HEK293 (cell line): ENCODE measurements around the gene MOGAT3.

ENCODE experiments used
- BCL6B ChIP-seq: fragments of 450-650 bp; formaldehyde crosslinking; IDR thresholded peaks from 2 replicates; pipeline ENCODE4 v1.5.1; 2017; ENCODE audit warnings: missing biosample characterization, missing genetic modification characterization
- CTCF ChIP-seq: fragments of 450-650 bp; formaldehyde crosslinking; IDR thresholded peaks from 2 replicates; pipeline ENCODE4 v1.5.1; 2016; ENCODE audit warnings: missing biosample characterization, missing genetic modification characterization
- GLI4 ChIP-seq: fragments of 450-650 bp; formaldehyde crosslinking; IDR thresholded peaks from 2 replicates; pipeline ENCODE4 v1.5.1; 2016; ENCODE audit warnings: missing biosample characterization, missing genetic modification characterization
- HIC1 ChIP-seq: fragments of 450-650 bp; formaldehyde crosslinking; IDR thresholded peaks from 2 replicates; pipeline ENCODE4 v1.5.1; 2016; ENCODE audit warnings: missing biosample characterization, missing genetic modification characterization
- HOXA7 ChIP-seq: sonication (generic); formaldehyde crosslinking; IDR thresholded peaks from 2 replicates; pipeline ENCODE4 v1.8.1; 2022; ENCODE audit warnings: missing genetic modification reagents, borderline replicate concordance
- HOXD13 ChIP-seq: sonication (generic); formaldehyde crosslinking; IDR thresholded peaks from 2 replicates; pipeline ENCODE4 v1.8.0; 2022; ENCODE audit warnings: missing genetic modification reagents, borderline replicate concordance
- MYNN ChIP-seq: fragments of 450-650 bp; formaldehyde crosslinking; IDR thresholded peaks from 2 replicates; pipeline ENCODE4 v1.5.1; 2016; ENCODE audit warnings: missing biosample characterization, missing genetic modification characterization, borderline replicate concordance
- RBAK ChIP-seq: fragments of 450-650 bp; formaldehyde crosslinking; IDR thresholded peaks from 2 replicates; pipeline ENCODE4 v1.5.1; 2016; ENCODE audit warnings: missing biosample characterization, missing genetic modification characterization
- SETDB1 ChIP-seq: IDR thresholded peaks from one replicate; pipeline ENCODE4 v1.6.1; 2017; ENCODE audit warnings: mild to moderate bottlenecking, low read length, moderate library complexity, mixed read lengths; ENCODE audit not compliant: insufficient read length
- TRIM28 ChIP-seq: IDR thresholded peaks from 2 replicates; pipeline ENCODE4 v1.6.1; 2011; ENCODE audit warnings: low read length, control low read depth, borderline replicate concordance
- ZBTB17 ChIP-seq: fragments of 450-650 bp; formaldehyde crosslinking; IDR thresholded peaks from 2 replicates; pipeline ENCODE4 v1.5.1; 2016; ENCODE audit warnings: missing biosample characterization, missing genetic modification characterization
- ZBTB26 ChIP-seq: fragments of 450-650 bp; formaldehyde crosslinking; optimal IDR thresholded peaks from 2 replicates; pipeline ENCODE3; 2016; ENCODE audit warnings: missing biosample characterization, mild to moderate bottlenecking, missing genetic modification characterization
- ZBTB8A ChIP-seq: fragments of 450-650 bp; formaldehyde crosslinking; IDR thresholded peaks from 2 replicates; pipeline ENCODE4 v1.5.1; 2016; ENCODE audit warnings: missing biosample characterization, missing genetic modification characterization
- ZFHX2 ChIP-seq: fragments of 450-650 bp; formaldehyde crosslinking; conservative IDR thresholded peaks from 2 replicates; pipeline ENCODE4 v1.5.1; 2016; ENCODE audit warnings: missing biosample characterization, missing genetic modification characterization
- ZFP3 ChIP-seq: fragments of 450-650 bp; formaldehyde crosslinking; IDR thresholded peaks from 2 replicates; pipeline ENCODE4 v1.5.1; 2016; ENCODE audit warnings: low read depth, missing biosample characterization, missing genetic modification characterization
- ZNF114 ChIP-seq: fragments of 450-650 bp; formaldehyde crosslinking; IDR thresholded peaks from 2 replicates; pipeline ENCODE4 v1.5.0; 2017; ENCODE audit warnings: missing biosample characterization, missing genetic modification characterization
- ZNF140 ChIP-seq: fragments of 450-650 bp; formaldehyde crosslinking; IDR thresholded peaks from 2 replicates; pipeline ENCODE4 v1.5.1; 2016; ENCODE audit warnings: missing biosample characterization, missing genetic modification characterization
- ZNF184 ChIP-seq: fragments of 450-650 bp; IDR thresholded peaks from 2 replicates; pipeline ENCODE4 v1.5.1; 2018; ENCODE audit warnings: missing biosample characterization, mild to moderate bottlenecking, missing genetic modification characterization
- ZNF211 ChIP-seq: fragments of 450-650 bp; formaldehyde crosslinking; IDR thresholded peaks from 2 replicates; pipeline ENCODE4 v1.5.1; 2016; ENCODE audit warnings: low read depth, missing biosample characterization, missing genetic modification characterization
- ZNF266 ChIP-seq: fragments of 450-650 bp; formaldehyde crosslinking; IDR thresholded peaks from 2 replicates; pipeline ENCODE4 v1.5.1; 2016; ENCODE audit warnings: missing biosample characterization, missing genetic modification characterization, low read depth
- ZNF274 ChIP-seq, 2 experiments: fragments of 200-500 bp in 1 of 2; fragments of 450-650 bp in 1 of 2; sonication (Bioruptor generic) in 1 of 2; formaldehyde crosslinking in 1 of 2; IDR thresholded peaks; 2 replicates each; pipeline versions ENCODE4 v1.5.1 to v1.6.1; 2014 to 2016; ENCODE audit warnings: borderline replicate concordance in 1 of 2, inconsistent platforms in 1 of 2, low read length in 1 of 2, missing biosample characterization in 1 of 2, missing genetic modification characterization in 1 of 2
- ZNF398 ChIP-seq: fragments of 450-650 bp; formaldehyde crosslinking; IDR thresholded peaks from 2 replicates; pipeline ENCODE4 v1.5.1; 2017; ENCODE audit warnings: missing biosample characterization, missing genetic modification characterization
- ZNF555 ChIP-seq: fragments of 450-650 bp; formaldehyde crosslinking; conservative IDR thresholded peaks from 2 replicates; pipeline ENCODE4 v1.5.1; 2017; ENCODE audit warnings: missing biosample characterization, mild to moderate bottlenecking, missing genetic modification characterization, inconsistent platforms
- ZNF600 ChIP-seq: fragments of 450-650 bp; formaldehyde crosslinking; IDR thresholded peaks from 2 replicates; pipeline ENCODE4 v1.5.1; 2016; ENCODE audit warnings: missing biosample characterization, missing genetic modification characterization
- ZNF623 ChIP-seq: fragments of 450-650 bp; formaldehyde crosslinking; IDR thresholded peaks from 2 replicates; pipeline ENCODE4 v1.5.1; 2016; ENCODE audit warnings: missing biosample characterization, missing genetic modification characterization
- ZNF624 ChIP-seq: fragments of 450-650 bp; formaldehyde crosslinking; IDR thresholded peaks from 2 replicates; pipeline ENCODE4 v1.5.1; 2017; ENCODE audit warnings: missing biosample characterization, missing genetic modification characterization
- ZNF747 ChIP-seq: fragments of 450-650 bp; formaldehyde crosslinking; IDR thresholded peaks from 2 replicates; pipeline ENCODE4 v1.5.1; 2016; ENCODE audit warnings: missing biosample characterization, missing genetic modification characterization
- ZNF830 ChIP-seq: fragments of 450-650 bp; IDR thresholded peaks from 2 replicates; pipeline ENCODE4 v1.5.0; 2018; ENCODE audit warnings: missing biosample characterization, missing genetic modification characterization, low read depth, mild to moderate bottlenecking, moderate library complexity
- ZSCAN16 ChIP-seq: fragments of 450-650 bp; formaldehyde crosslinking; IDR thresholded peaks from 2 replicates; pipeline ENCODE4 v1.5.1; 2016; ENCODE audit warnings: missing biosample characterization, missing genetic modification characterization
- TF ChIP-seq, protein P1 (sequence below): fragments of 450-650 bp; formaldehyde crosslinking; IDR thresholded peaks from 2 replicates; pipeline ENCODE4 v1.5.1; 2016; ENCODE audit warnings: missing biosample characterization, missing genetic modification characterization

Gene MOGAT3

GRCh38 chr7:101154693-101155102 lies 46.1 kb downstream of the MOGAT3 start (continued):
- TF ChIP-seq ZNF274 (IDR thresholded peaks at IDR 0.05; ENCODE audit: low read length), result no peak
- no peak for TF ChIP-seq ZNF274 (tag by site-specific recombination; IDR thresholded peaks at IDR 0.05; ENCODE audit: borderline replicate concordance)
- TF ChIP-seq ZNF555 (tag by site-specific recombination), result no peak
- no peak for TF ChIP-seq HOXA7 (CRISPR knock-in tag)
- TF ChIP-seq GLI4 (tag by site-specific recombination), result no peak
- peak; percentile 33; the same call in 1 of the 2 replicates for TF ChIP-seq CTCF (tag by site-specific recombination)
- TF ChIP-seq ZNF398 (tag by site-specific recombination), result peak; percentile 75
- no peak for TF ChIP-seq ZNF114 (tag by site-specific recombination)
- TF ChIP-seq, protein P1, sequence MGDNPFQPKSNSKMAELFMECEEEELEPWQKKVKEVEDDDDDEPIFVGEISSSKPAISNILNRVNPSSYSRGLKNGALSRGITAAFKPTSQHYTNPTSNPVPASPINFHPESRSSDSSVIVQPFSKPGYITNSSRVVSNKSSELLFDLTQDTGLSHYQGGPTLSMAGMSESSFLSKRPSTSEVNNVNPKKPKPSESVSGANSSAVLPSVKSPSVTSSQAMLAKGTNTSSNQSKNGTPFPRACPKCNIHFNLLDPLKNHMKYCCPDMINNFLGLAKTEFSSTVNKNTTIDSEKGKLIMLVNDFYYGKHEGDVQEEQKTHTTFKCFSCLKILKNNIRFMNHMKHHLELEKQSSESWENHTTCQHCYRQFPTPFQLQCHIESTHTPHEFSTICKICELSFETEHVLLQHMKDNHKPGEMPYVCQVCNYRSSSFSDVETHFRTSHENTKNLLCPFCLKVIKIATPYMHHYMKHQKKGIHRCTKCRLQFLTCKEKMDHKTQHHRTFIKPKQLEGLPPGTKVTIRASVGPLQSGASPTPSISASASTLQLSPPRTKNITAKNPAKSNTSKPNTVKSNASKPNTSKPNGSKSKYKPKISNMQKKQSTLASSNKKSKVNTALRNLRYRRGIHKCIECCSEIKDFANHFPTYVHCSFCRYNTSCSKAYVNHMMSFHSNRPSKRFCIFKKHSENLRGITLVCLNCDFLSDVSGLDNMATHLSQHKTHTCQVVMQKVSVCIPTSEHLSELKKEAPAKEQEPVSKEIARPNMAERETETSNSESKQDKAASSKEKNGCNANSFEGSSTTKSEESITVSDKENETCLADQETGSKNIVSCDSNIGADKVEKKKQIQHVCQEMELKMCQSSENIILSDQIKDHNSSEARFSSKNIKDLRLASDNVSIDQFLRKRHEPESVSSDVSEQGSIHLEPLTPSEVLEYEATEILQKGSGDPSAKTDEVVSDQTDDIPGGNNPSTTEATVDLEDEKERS (tag by site-specific recombination), result no peak
- TF ChIP-seq TRIM28, result no peak
- TF ChIP-seq RBAK, result no peak
- no peak for TF ChIP-seq ZFHX2 (tag by site-specific recombination)
- TF ChIP-seq ZNF266 (tag by site-specific recombination), result no peak
- TF ChIP-seq BCL6B, result no peak
- TF ChIP-seq ZNF184 (tag by site-specific recombination), result no peak
- no peak for TF ChIP-seq HIC1
- no peak for TF ChIP-seq ZNF600 (tag by site-specific recombination)
- TF ChIP-seq ZNF624, result no peak
- TF ChIP-seq ZBTB17 (tag by site-specific recombination), result no peak
- no peak for TF ChIP-seq ZNF140 (tag by site-specific recombination)
- no peak for TF ChIP-seq ZSCAN16 (tag by site-specific recombination)
- no peak for TF ChIP-seq HOXD13
- TF ChIP-seq ZNF623 (tag by site-specific recombination), result no peak
- TF ChIP-seq ZNF747 (tag by site-specific recombination), result no peak
- no peak for TF ChIP-seq ZNF830 (tag by site-specific recombination)
- TF ChIP-seq ZNF211 (tag by site-specific recombination), result no peak
- TF ChIP-seq SETDB1, result no peak
- no peak for TF ChIP-seq MYNN
- TF ChIP-seq ZBTB26 (tag by site-specific recombination), result peak; percentile 23
- peak; percentile 49; the same call in 1 of the 2 replicates for TF ChIP-seq ZBTB8A (tag by site-specific recombination)
- TF ChIP-seq ZFP3 (tag by site-specific recombination), result no peak
